Measurements from ENCODE around the gene SNX22. TPM values are rescaled to one million over a fixed set of nuclear protein-coding genes. Genes with fewer than 3 reads are reported as not detected.

The SNX22 gene
- total and polyA plus RNA-seq, 9 of the 15 experiments (the other 6 are each of a cell fraction or from before 2014, with no cell fraction given): 0.91 to 3.0 (median 2.0) TPM

DNA sequence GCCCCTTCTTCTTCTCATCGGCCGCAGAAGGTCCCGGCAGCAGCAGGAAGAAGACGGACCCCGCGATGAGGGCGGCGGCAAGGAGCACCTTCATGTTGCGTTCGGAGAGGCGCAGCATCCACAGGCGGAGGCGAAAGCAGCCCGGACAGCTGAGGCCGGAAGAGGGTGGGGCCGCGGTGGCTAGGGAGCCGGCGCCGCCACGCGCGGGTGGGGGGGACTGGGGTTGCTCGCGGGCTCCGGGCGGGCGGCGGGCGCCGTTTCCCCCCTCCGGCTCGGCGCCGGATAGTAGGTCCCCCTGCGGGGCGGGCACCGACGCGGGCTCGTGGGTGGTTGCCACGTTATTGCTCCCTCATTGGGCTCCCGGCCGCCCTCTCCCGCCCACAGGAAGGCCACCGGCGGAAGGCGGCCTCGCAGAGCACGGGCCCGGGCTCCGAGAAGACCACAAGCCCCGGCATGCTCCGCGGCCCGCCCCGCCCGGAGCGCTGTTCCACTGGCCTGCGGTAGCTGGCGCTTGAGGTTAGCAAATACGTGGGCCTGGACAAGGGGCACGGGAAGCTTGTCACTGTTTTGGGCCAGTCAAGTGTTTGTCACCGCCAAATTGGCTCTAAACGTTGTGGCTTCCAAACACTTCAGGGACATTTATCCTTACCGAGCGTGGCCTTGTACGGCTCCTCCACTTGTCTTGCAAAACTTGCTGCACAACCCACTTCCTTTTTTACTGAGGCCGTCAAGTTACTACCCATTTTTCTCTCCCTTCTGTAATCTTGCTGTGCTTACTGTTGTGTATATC, 11.5 kb downstream of the SNX22 start, which contains the start of gene PPIB (continued):
- TF ChIP-seq JUNB (CRISPR knock-in tag; conservative IDR thresholded peaks at IDR 0.05) (no peak), MYC (IDR thresholded peaks at IDR 0.05; ENCODE audit: low read depth, low read length) (peak; percentile 85), MYC (CRISPR knock-in tag; IDR thresholded peaks at IDR 0.05; ENCODE audit: borderline replicate concordance, low read depth) (peak; percentile 38; the same call in 1 of the 2 replicates), HSF4 (CRISPR knock-in tag; IDR thresholded peaks at IDR 0.05; ENCODE audit: borderline replicate concordance) (no peak), HDGF (IDR thresholded peaks at IDR 0.05) (peak; percentile 81; the same call in 1 of the 2 replicates), ZFP30 (CRISPR knock-in tag; IDR thresholded peaks at IDR 0.05; ENCODE audit: borderline replicate concordance) (no peak), NFRKB (IDR thresholded peaks at IDR 0.05; ENCODE audit: low read depth) (no peak; the same call in none of the 2 replicates), CREM (IDR thresholded peaks at IDR 0.05; ENCODE audit: low read depth) (peak; percentile 82), ATF1 (CRISPR knock-in tag; IDR thresholded peaks at IDR 0.05) (no peak), ATF1 (tag; IDR thresholded peaks at IDR 0.05) (peak; percentile 94), ZBTB1 (CRISPR knock-in tag; IDR thresholded peaks at IDR 0.05; ENCODE audit: borderline replicate concordance, low read depth) (no peak), GATA2 (CRISPR knock-in tag; IDR thresholded peaks at IDR 0.05) (no peak), GABPA (tag; conservative IDR thresholded peaks at IDR 0.05; ENCODE audit: low read depth) (peak; percentile 96), ARID4B (CRISPR knock-in tag; IDR thresholded peaks at IDR 0.05) (no peak), ZNF717 (CRISPR knock-in tag; IDR thresholded peaks at IDR 0.05) (no peak), SMARCB1 (IDR thresholded peaks at IDR 0.05; ENCODE audit: insufficient read length, low read depth) (no peak), NFE2 (IDR thresholded peaks at IDR 0.05; ENCODE audit: low read depth) (no peak), PML (IDR thresholded peaks at IDR 0.05; ENCODE audit: low read length) (peak; percentile 77; the same call in 1 of the 2 replicates), MECOM (CRISPR knock-in tag; IDR thresholded peaks at IDR 0.05) (no peak), ZNF134 (CRISPR knock-in tag; conservative IDR thresholded peaks at IDR 0.05) (no peak), ILK (tag; IDR thresholded peaks at IDR 0.05; ENCODE audit: borderline replicate concordance, low read depth) (no peak), STAG1 (CRISPR knock-in tag; IDR thresholded peaks at IDR 0.05; ENCODE audit: borderline replicate concordance) (no peak; the same call in 1 of the 2 replicates)
- TF ChIP-seq, protein P1, sequence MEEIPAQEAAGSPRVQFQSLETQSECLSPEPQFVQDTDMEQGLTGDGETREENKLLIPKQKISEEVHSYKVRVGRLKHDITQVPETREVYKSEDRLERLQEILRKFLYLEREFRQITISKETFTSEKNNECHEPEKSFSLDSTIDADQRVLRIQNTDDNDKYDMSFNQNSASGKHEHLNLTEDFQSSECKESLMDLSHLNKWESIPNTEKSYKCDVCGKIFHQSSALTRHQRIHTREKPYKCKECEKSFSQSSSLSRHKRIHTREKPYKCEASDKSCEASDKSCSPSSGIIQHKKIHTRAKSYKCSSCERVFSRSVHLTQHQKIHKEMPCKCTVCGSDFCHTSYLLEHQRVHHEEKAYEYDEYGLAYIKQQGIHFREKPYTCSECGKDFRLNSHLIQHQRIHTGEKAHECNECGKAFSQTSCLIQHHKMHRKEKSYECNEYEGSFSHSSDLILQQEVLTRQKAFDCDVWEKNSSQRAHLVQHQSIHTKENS (CRISPR knock-in tag; IDR thresholded peaks at IDR 0.05): no peak
- TF ChIP-seq, protein P2, sequence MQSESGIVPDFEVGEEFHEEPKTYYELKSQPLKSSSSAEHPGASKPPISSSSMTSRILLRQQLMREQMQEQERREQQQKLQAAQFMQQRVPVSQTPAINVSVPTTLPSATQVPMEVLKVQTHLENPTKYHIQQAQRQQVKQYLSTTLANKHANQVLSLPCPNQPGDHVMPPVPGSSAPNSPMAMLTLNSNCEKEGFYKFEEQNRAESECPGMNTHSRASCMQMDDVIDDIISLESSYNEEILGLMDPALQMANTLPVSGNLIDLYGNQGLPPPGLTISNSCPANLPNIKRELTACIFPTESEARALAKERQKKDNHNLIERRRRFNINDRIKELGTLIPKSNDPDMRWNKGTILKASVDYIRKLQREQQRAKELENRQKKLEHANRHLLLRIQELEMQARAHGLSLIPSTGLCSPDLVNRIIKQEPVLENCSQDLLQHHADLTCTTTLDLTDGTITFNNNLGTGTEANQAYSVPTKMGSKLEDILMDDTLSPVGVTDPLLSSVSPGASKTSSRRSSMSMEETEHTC (IDR thresholded peaks at IDR 0.05): 0 out of 2 replicates have a peak, but pooled peaks have one; percentile 3

Data from K562 (cell line).